SK-N-SH (cell line): ENCODE results near the gene HSD3B7. TPM values are rescaled to one million over a fixed set of nuclear protein-coding genes. Genes with fewer than 3 reads are reported as not detected.

Experiments
- CTCF ChIA-PET: fragments of 300-600, 350-600 bp; formaldehyde crosslinking; extraction: SDS; loops from one replicate; lab custom pipeline; 2021; lab: Yijun Ruan, JAX
- POLR2A ChIA-PET: fragments of 350-600 bp; sonication (Branson Sonifier 250); formaldehyde crosslinking; extraction: SDS; loops from one replicate; lab custom pipeline; 2020; ENCODE audit warnings: antibody characterized with exemption, inconsistent platforms; lab: Yijun Ruan, JAX
- DNase-seq: peaks from one replicate; pipeline ENCODE4 v3.0.0; 2012
- H2AFZ ChIP-seq: fragments of 200-600 bp; sonication (generic); 2 replicates; pipeline ENCODE4 v1.8.1; 2016; ENCODE audit warnings: antibody characterized with exemption, mild to moderate bottlenecking, low read depth
- H3F3A ChIP-seq: fragments of 200-600 bp; sonication (generic); replicated peaks from 2 replicates; pipeline ENCODE3; 2016; ENCODE audit warnings: antibody characterized with exemption, mild to moderate bottlenecking; ENCODE audit not compliant: insufficient read depth
- H3K27ac ChIP-seq, 2 experiments: fragments of 200-500 bp in 1 of 2; fragments of 200-600 bp in 1 of 2; sonication (Bioruptor generic) in 1 of 2; sonication (generic), shearing (Covaris generic) in 1 of 2; 2 replicates each; pipeline versions ENCODE4 v1.5.1 to v1.6.1; 2014 to 2016; ENCODE audit warnings: low read depth in 2 of 2, inconsistent platforms in 1 of 2, low read length in 1 of 2, mild to moderate bottlenecking in 1 of 2, mixed read lengths in 1 of 2
- H3K27me3 ChIP-seq: fragments of 200-600 bp; sonication (generic), shearing (Covaris generic); 2 replicates; pipeline ENCODE4 v1.6.1; 2016; ENCODE audit warnings: mixed run types; ENCODE audit not compliant: insufficient read depth
- H3K36me3 ChIP-seq, 2 experiments: fragments of 200-500 bp in 1 of 2; fragments of 200-600 bp in 1 of 2; sonication (Bioruptor generic) in 1 of 2; sonication (generic) in 1 of 2; replicated peaks in 1 of 2; 2 replicates each; pipeline versions ENCODE3 to v1.5.1; 2014 to 2016; ENCODE audit warnings: low read length in 1 of 2, mild to moderate bottlenecking in 1 of 2; ENCODE audit not compliant: insufficient read depth in 2 of 2, control insufficient read depth in 1 of 2
- H3K4me1 ChIP-seq, 2 experiments: fragments of 200-500 bp in 1 of 2; fragments of 200-600 bp in 1 of 2; sonication (Bioruptor generic) in 1 of 2; sonication (generic), shearing (Covaris generic) in 1 of 2; 2 replicates each; pipeline versions ENCODE4 v1.5.1 to v1.6.1; 2014 to 2016; ENCODE audit warnings: low read depth in 1 of 2, low read length in 1 of 2, mixed run types in 1 of 2; ENCODE audit not compliant: insufficient read depth in 2 of 2, control insufficient read depth in 1 of 2
- H3K4me2 ChIP-seq: fragments of 200-600 bp; sonication (generic), shearing (Covaris generic); 2 replicates; pipeline ENCODE4 v1.6.1; 2017; ENCODE audit warnings: mixed run types
- H3K4me3 ChIP-seq, 2 experiments: fragments of 200-500 bp in 1 of 2; fragments of 200-600 bp in 1 of 2; sonication (Bioruptor generic) in 1 of 2; sonication (generic), shearing (Covaris generic) in 1 of 2; 2 replicates each; pipeline versions ENCODE4 v1.5.1 to v1.8.1; 2014 to 2016; ENCODE audit warnings: low read depth in 2 of 2, inconsistent platforms in 1 of 2, low read length in 1 of 2, mild to moderate bottlenecking in 1 of 2, mixed read lengths in 1 of 2, moderate library complexity in 1 of 2
- H3K79me2 ChIP-seq: fragments of 200-600 bp; sonication (generic); 2 replicates; pipeline ENCODE4 v1.8.1; 2017; ENCODE audit warnings: mild to moderate bottlenecking; ENCODE audit not compliant: insufficient read depth
- H3K9ac ChIP-seq: fragments of 200-600 bp; sonication (generic); 2 replicates; pipeline ENCODE4 v1.6.1; 2017; ENCODE audit warnings: mixed run types
- H3K9me2 ChIP-seq: fragments of 200-600 bp; sonication (generic); 2 replicates; pipeline ENCODE4 v1.6.1; 2017; ENCODE audit warnings: mixed run types
- H3K9me3 ChIP-seq: fragments of 200-600 bp; sonication (generic); 2 replicates; pipeline ENCODE4 v1.6.1; 2017; ENCODE audit warnings: mixed run types, mild to moderate bottlenecking, moderate library complexity
- H4K20me1 ChIP-seq: fragments of 200-600 bp; sonication (generic); 2 replicates; pipeline ENCODE4 v1.6.1; 2017; ENCODE audit warnings: mild to moderate bottlenecking, mixed run types; ENCODE audit not compliant: insufficient read depth
- CHD2 ChIP-seq: fragments of 150-350 bp; IDR thresholded peaks from 2 replicates; pipeline ENCODE4 v1.6.1; 2018; ENCODE audit warnings: low read length; ENCODE audit not compliant: partially characterized antibody
- CTCF ChIP-seq: fragments of 200-600 bp; sonication (generic); IDR thresholded peaks from 2 replicates; pipeline ENCODE4 v1.6.1; 2017; ENCODE audit warnings: antibody characterized with exemption, mild to moderate bottlenecking, moderate library complexity
- ELF1 ChIP-seq: IDR thresholded peaks from 2 replicates; pipeline ENCODE4 v1.4.0; 2012
- EP300 ChIP-seq, 2 experiments: IDR thresholded peaks; 2 replicates each; pipeline versions ENCODE4 v1.4.0 to v1.6.1; 2012; ENCODE audit warnings: borderline replicate concordance in 1 of 2, low read depth in 1 of 2, low read length in 1 of 2
- EZH2phosphoT487 ChIP-seq: fragments of 200-600 bp; sonication (generic); IDR thresholded peaks from 2 replicates; pipeline ENCODE4 v1.6.1; 2017; ENCODE audit warnings: low read depth, mixed run types, mild to moderate bottlenecking, antibody characterized with exemption, moderate library complexity, borderline replicate concordance
- FOXJ3 ChIP-seq: sonication (generic); formaldehyde crosslinking; IDR thresholded peaks from 2 replicates; pipeline ENCODE4 v1.5.1; 2020; ENCODE audit warnings: mild to moderate bottlenecking, missing genetic modification reagents
- GABPA ChIP-seq: IDR thresholded peaks from 2 replicates; pipeline ENCODE4 v1.4.0; 2012; ENCODE audit warnings: low read depth, mild to moderate bottlenecking
- IRF3 ChIP-seq: fragments of 150-350 bp; IDR thresholded peaks from 2 replicates; pipeline ENCODE4 v1.6.1; 2016; ENCODE audit warnings: mild to moderate bottlenecking, low read depth, low read length
- JUND ChIP-seq: IDR thresholded peaks from 2 replicates; pipeline ENCODE4 v1.4.0; 2012
- MEF2A ChIP-seq: IDR thresholded peaks from 2 replicates; pipeline ENCODE4 v1.4.0; 2012; ENCODE audit warnings: low read depth, borderline replicate concordance
- NRF1 ChIP-seq: IDR thresholded peaks from 2 replicates; pipeline ENCODE4 v1.6.1; 2012; ENCODE audit warnings: low read depth, mild to moderate bottlenecking, low read length
- PBX3 ChIP-seq: IDR thresholded peaks from 2 replicates; pipeline ENCODE4; 2012
- POLR2AphosphoS5 ChIP-seq: IDR thresholded peaks from 2 replicates; pipeline ENCODE4 v1.6.1; 2012; ENCODE audit warnings: low read depth, low read length
- RAD21 ChIP-seq: IDR thresholded peaks from 2 replicates; pipeline ENCODE4 v1.6.1; 2012; ENCODE audit warnings: mild to moderate bottlenecking, low read length
- SIN3A ChIP-seq: IDR thresholded peaks from 2 replicates; pipeline ENCODE4 v1.6.1; 2012; ENCODE audit warnings: low read depth, mild to moderate bottlenecking, low read length, moderate library complexity, borderline replicate concordance
- USF2 ChIP-seq: fragments of 150-350 bp; IDR thresholded peaks from 2 replicates; pipeline ENCODE4 v1.6.1; 2017; ENCODE audit warnings: antibody characterized with exemption, low read length, low read depth, borderline replicate concordance
- YY1 ChIP-seq: IDR thresholded peaks from 2 replicates; pipeline ENCODE4 v1.4.0; 2012; ENCODE audit warnings: low read depth, mild to moderate bottlenecking
- WGBS: methylation state at CpG from one replicate; pipeline ENCODE4 v1.1.6; 2017; ENCODE audit warnings: low lambda C conversion rate; 5-methylcytosine and 5-hydroxymethylcytosine counted together
- polyA plus RNA-seq, 3 experiments: library from polyadenylated mRNA; depleted of rRNA; stranded (reverse); fragments of >200 nt; gene quantifications; 2 replicates each; pipeline ENCODE4 v1.2.3, GENCODE V29; 2012

Gene HSD3B7
- polyA plus RNA-seq, 1 of the 3 experiments (the other 2 are of a cell fraction): 12.2 TPM

GRCh38 chr16:31031276-31031675 lies 46.3 kb downstream of the HSD3B7 start:
- 77% methylated on average over 4 of the region's 4 CpGs for WGBS
- peaks cover 19% of the 10 kb centered on the region for H3K79me2 ChIP-seq
- peaks cover 4 to 18% of the 10 kb centered on the region in 2 experiments for H3K36me3 ChIP-seq
- no peak overlapping the region for H3K4me2 ChIP-seq
- peaks cover 7% of the 10 kb centered on the region for H4K20me1 ChIP-seq
- peaks cover 9 to 10% of the 10 kb centered on the region in 2 experiments; a peak in 2 of 4 replicates for H3K4me1 ChIP-seq
- no peak overlapping the region for H3K4me3 ChIP-seq
- ChIA-PET CTCF (no interaction called here), POLR2A (no interaction called here)
- H3K27ac ChIP-seq: no peak overlapping the region
- no peaks in the 10 kb centered on the region for H3K9me3 ChIP-seq
- H3K9ac ChIP-seq: no peak overlapping the region
- H3F3A ChIP-seq: peaks cover 8% of the 10 kb centered on the region
- no peak for TF ChIP-seq ELF1
- no peak for TF ChIP-seq RAD21
- TF ChIP-seq USF2: no peak
- TF ChIP-seq IRF3: no peak
- TF ChIP-seq EZH2phosphoT487: no peak
- no peak for TF ChIP-seq PBX3
- no peak for TF ChIP-seq FOXJ3 (CRISPR knock-in tag)
- no peak for TF ChIP-seq MEF2A
- no peak for TF ChIP-seq NRF1
- DNase-seq: no peak
- no peaks in the 10 kb centered on the region for H3K9me2 ChIP-seq
- H2AFZ ChIP-seq: no peak overlapping the region
- no peaks in the 10 kb centered on the region for H3K27me3 ChIP-seq

- Histone ChIP-seq H4K20me1 (peaks cover 7% of the 10 kb centered on the region), H3K36me3 (peaks cover 7 to 25% of the 10 kb centered on the region in 2 experiments), H3K27me3 (no peaks in the 10 kb centered on the region), H3K9me3 (no peaks in the 10 kb centered on the region), H3K9ac (peak within 1 kb of the TSS; percentile 84), H2AFZ (peak within 1 kb of the TSS; percentile 88), H3K4me2 (peak within 1 kb of the TSS; percentile 77), H3K79me2 (peaks cover 19% of the 10 kb centered on the region), H3K4me3 (peak within 1 kb of the TSS; percentile 87 to 97), H3F3A (peaks cover 8% of the 10 kb centered on the region), H3K27ac (peak within 1 kb of the TSS; percentile 64), H3K4me1 (peaks cover 9 to 10% of the 10 kb centered on the region in 2 experiments; a peak in 2 of 4 replicates), H3K9me2 (no peaks in the 10 kb centered on the region)
- ChIA-PET POLR2A (interaction anchor here (0.6 to 1.5 kb wide), 4 partner anchors 40 to 148 kb away, joined by 3 to 5 read pairs (median 3); partner anchors contain the start of genes KAT8 and ZNF668), CTCF (interaction anchor here (0.6 to 1.3 kb wide), 2 partner anchors 11 to 48 kb away, joined by 4 to 5 read pairs; partner anchors contain the start of gene HSD3B7)
- peak; percentile 94 for DNase-seq
- 4% methylated on average over 51 of the region's 75 CpGs for WGBS
- no peak; the same call in 1 of the 2 replicates for TF ChIP-seq USF2
- no peak for TF ChIP-seq CTCF
- TF ChIP-seq MEF2A: no peak
- TF ChIP-seq FOXJ3 (CRISPR knock-in tag): no peak
- TF ChIP-seq GABPA: peak; percentile 100
- 0 out of 2 replicates have a peak, but pooled peaks have one; percentile 35 for TF ChIP-seq SIN3A
- TF ChIP-seq EP300 (IDR thresholded peaks at IDR 0.05; ENCODE audit: borderline replicate concordance in 1 of 2, low read depth in 1 of 2, low read length in 1 of 2): no peak
- TF ChIP-seq CHD2: peak; percentile 73
- TF ChIP-seq NRF1: peak; percentile 46; the same call in 1 of the 2 replicates
- TF ChIP-seq YY1: no peak
- no peak for TF ChIP-seq JUND
- TF ChIP-seq POLR2AphosphoS5: peak; percentile 66
These were observed 48.0 kb downstream of the HSD3B7 start, which contains the start of gene STX4 for GRCh38 chr16:31032736-31033708. STX4 (plus strand) TSS chr16:31033558; CDS start chr16:31033806, 248 bp downstream.
